GM23338 (cell line): ENCODE measurements around the gene OR11H7. TPM values are rescaled to one million over a fixed set of nuclear protein-coding genes. Genes with fewer than 3 reads are reported as not detected.
"Not testable (repeated sequence)": the region's sequence is repeated elsewhere in the genome, so short reads cannot be mapped to it uniquely, and the experiment has no call there.

Source experiments
- ATAC-seq: fragments of 200-7000 bp; cut with Tn5 transposase; 3 replicates; pipeline ENCODE4 v1.9.1; 2020
- DNase-seq: peaks from one replicate; pipeline ENCODE4 v3.0.0-alpha.2; 2015; ENCODE audit warnings: low spot score
- H2AFZ ChIP-seq: fragments of 200-600 bp; sonication (generic); 2 replicates; pipeline ENCODE4 v1.8.0; 2016; ENCODE audit warnings: antibody characterized with exemption, mild to moderate bottlenecking, moderate library complexity
- H3F3A ChIP-seq: fragments of 200-600 bp; sonication (generic); replicated peaks from 2 replicates; pipeline ENCODE4 v1.8.0; 2017; ENCODE audit warnings: antibody characterized with exemption, mixed run types, low read depth
- H3K27ac ChIP-seq: fragments of 200-600 bp; sonication (generic); 2 replicates; pipeline ENCODE4 v1.6.1; 2016; ENCODE audit warnings: low read depth
- H3K27me3 ChIP-seq: fragments of 200-600 bp; sonication (generic); 2 replicates; pipeline ENCODE4 v1.8.0; 2016; ENCODE audit warnings: mild to moderate bottlenecking, mixed run types, moderate library complexity; ENCODE audit not compliant: insufficient read depth
- H3K36me3 ChIP-seq: fragments of 200-600 bp; sonication (generic); 2 replicates; pipeline ENCODE4 v1.8.0; 2016; ENCODE audit warnings: mild to moderate bottlenecking; ENCODE audit not compliant: insufficient read depth
- H3K4me1 ChIP-seq: fragments of 200-600 bp; sonication (generic); 2 replicates; pipeline ENCODE4 v1.8.0; 2016; ENCODE audit warnings: mild to moderate bottlenecking, moderate library complexity; ENCODE audit not compliant: insufficient read depth
- H3K4me2 ChIP-seq: fragments of 200-600 bp; sonication (generic); 2 replicates; pipeline ENCODE4 v1.7.1; 2017; ENCODE audit warnings: mixed run types
- H3K4me3 ChIP-seq: fragments of 200-600 bp; sonication (generic); 2 replicates; pipeline ENCODE4 v1.6.1; 2016; ENCODE audit warnings: mixed run types
- H3K79me2 ChIP-seq: fragments of 200-600 bp; sonication (generic); replicated peaks from 2 replicates; pipeline ENCODE4 v1.8.0; 2017; ENCODE audit warnings: mild to moderate bottlenecking; ENCODE audit not compliant: insufficient read depth
- H3K9me2 ChIP-seq: fragments of 200-600 bp; sonication (generic); 2 replicates; pipeline ENCODE4 v1.8.0; 2017; ENCODE audit not compliant: insufficient read depth
- H4K20me1 ChIP-seq: fragments of 200-600 bp; sonication (generic); replicated peaks from 2 replicates; pipeline ENCODE4 v1.8.0; 2017; ENCODE audit warnings: mild to moderate bottlenecking; ENCODE audit not compliant: insufficient read depth
- H3K27ac Mint-ChIP-seq: 2 replicates; pipeline ENCODE4 v1.8.0; 2020; ENCODE audit warnings: inconsistent platforms, mild to moderate bottlenecking, moderate library complexity, mixed read lengths
- H3K27me3 Mint-ChIP-seq: 3 replicates; pipeline ENCODE4 v1.8.0; 2022; ENCODE audit warnings: low read depth, mild to moderate bottlenecking, moderate library complexity, mixed read lengths, inconsistent platforms; ENCODE audit not compliant: insufficient read depth, poor library complexity
- H3K36me3 Mint-ChIP-seq: 3 replicates; pipeline ENCODE4 v1.8.0; 2021; ENCODE audit warnings: low read depth, mild to moderate bottlenecking, inconsistent platforms, moderate library complexity, mixed read lengths
- H3K4me1 Mint-ChIP-seq: 3 replicates; pipeline ENCODE4 v1.8.0; 2020; ENCODE audit warnings: mild to moderate bottlenecking, inconsistent platforms, mixed read lengths
- H3K4me3 Mint-ChIP-seq: 3 replicates; pipeline ENCODE4 v1.8.0; 2021; ENCODE audit warnings: moderate library complexity, mild to moderate bottlenecking, inconsistent platforms, mixed read lengths
- H3K9me3 Mint-ChIP-seq: 3 replicates; pipeline ENCODE4 v1.8.0; 2020; ENCODE audit warnings: moderate library complexity, mild to moderate bottlenecking, inconsistent platforms, mixed read lengths
- EZH2 ChIP-seq: fragments of 200-600 bp; sonication (generic); IDR thresholded peaks from one replicate; pipeline ENCODE4 v1.8.0; 2017; ENCODE audit warnings: antibody characterized with exemption, mild to moderate bottlenecking, low read depth; ENCODE audit not compliant: unreplicated experiment
- JUNB ChIP-seq: IDR thresholded peaks from one replicate; pipeline ENCODE4 v1.6.1; 2016; ENCODE audit warnings: antibody characterized with exemption; ENCODE audit not compliant: unreplicated experiment
- POLR2AphosphoS5 ChIP-seq: IDR thresholded peaks from 2 replicates; pipeline ENCODE4 v1.6.1; 2016; ENCODE audit warnings: antibody characterized with exemption, low read depth
- STAT1 ChIP-seq: IDR thresholded peaks from one replicate; pipeline ENCODE4 v1.6.1; 2016; ENCODE audit warnings: antibody characterized with exemption; ENCODE audit not compliant: unreplicated experiment
- ZNF114 ChIP-seq: fragments of 250-450 bp; sonication (Bioruptor Pico); IDR thresholded peaks from 2 replicates; pipeline ENCODE4 v1.5.0; 2020; ENCODE audit warnings: mild to moderate bottlenecking, moderate library complexity
- ZNF331 ChIP-seq: fragments of 250-450 bp; sonication (Bioruptor Pico); IDR thresholded peaks from 2 replicates; pipeline ENCODE4 v1.5.0; 2020; ENCODE audit warnings: low read depth, mild to moderate bottlenecking, moderate library complexity
- polyA plus RNA-seq: library from polyadenylated mRNA; unstranded; fragments of >200 nt; fragmentation: Nextera tagmentation; extraction: Ambion mirVana; gene quantifications from 2 replicates; pipeline ENCODE4 v1.2.1, GENCODE V29; 2016
- total RNA-seq: library from RNA; depleted of rRNA; stranded (reverse); fragments of >200 nt; shearing (Covaris generic); gene quantifications from 2 replicates; pipeline ENCODE4 v1.2.3, GENCODE V29; 2014
- TF ChIP-seq, protein P1 (sequence below): IDR thresholded peaks from 2 replicates; pipeline ENCODE4 v1.6.1; 2016; ENCODE audit warnings: antibody characterized with exemption
- TF ChIP-seq, protein P2 (sequence below): fragments of 250-450 bp; sonication (Bioruptor Pico); IDR thresholded peaks from 2 replicates; pipeline ENCODE4 v1.5.0; 2020; ENCODE audit warnings: mild to moderate bottlenecking, moderate library complexity

The OR11H7 gene
- total and polyA plus RNA-seq, 2 experiments from 2014 or later = not detected

DNA sequence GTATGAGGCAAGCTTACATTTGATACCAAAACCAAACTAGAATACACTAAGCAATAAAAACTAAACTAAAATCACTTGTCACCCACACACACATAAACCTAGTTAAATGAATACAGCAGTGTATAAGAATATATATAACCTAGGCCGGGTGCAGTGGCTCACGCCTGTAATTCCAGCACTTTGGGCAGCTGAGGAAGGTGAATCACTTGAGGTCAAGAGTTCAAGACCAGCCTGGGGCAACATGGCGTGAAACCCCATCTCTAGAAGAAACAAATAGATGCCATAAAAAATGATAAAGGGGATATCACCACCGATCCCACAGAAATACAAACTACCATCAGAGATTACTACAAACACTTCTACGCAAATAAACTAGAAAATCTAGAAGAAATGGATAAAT is 35.6 kb downstream of the OR11H7 start:
- H3K27ac Mint-ChIP-seq, H2AFZ ChIP-seq, H4K20me1 ChIP-seq, H3F3A ChIP-seq, H3K36me3 ChIP-seq, H3K4me1 Mint-ChIP-seq, H3K27me3 Mint-ChIP-seq, H3K4me3 ChIP-seq, H3K79me2 ChIP-seq, H3K4me1 ChIP-seq, H3K27ac ChIP-seq, H3K4me3 Mint-ChIP-seq, H3K9me2 ChIP-seq, H3K4me2 ChIP-seq, H3K27me3 ChIP-seq, ATAC-seq, DNase-seq, H3K36me3 Mint-ChIP-seq: not testable (repeated sequence)
- peaks cover 53% of the 10 kb centered on the region for H3K9me3 Mint-ChIP-seq

DNA sequence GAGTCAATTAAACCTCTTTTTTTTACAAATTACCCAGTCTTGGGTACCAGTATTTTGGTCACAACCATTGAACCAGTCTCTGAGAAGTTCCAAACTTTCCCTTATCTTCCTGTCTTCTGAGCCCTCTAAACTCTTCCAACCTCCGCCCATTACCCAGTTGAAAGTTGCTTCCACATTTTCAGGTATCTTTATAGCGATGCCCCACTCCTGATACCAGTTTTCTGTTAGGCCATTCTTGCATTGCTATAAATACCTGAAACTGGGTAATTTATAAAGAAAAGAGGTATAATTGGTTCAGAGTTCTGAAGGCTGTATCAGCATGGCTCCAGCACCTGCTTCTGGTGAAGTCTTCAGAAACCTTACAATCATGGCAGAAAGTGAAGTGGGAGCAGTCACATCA is 45.3 kb downstream of the OR11H7 start:
- peaks cover 20% of the 10 kb centered on the region; the same call in 1 of the 2 replicates for H3K9me2 ChIP-seq
- ATAC-seq = no peak
- H4K20me1 ChIP-seq = no peaks in the 10 kb centered on the region
- DNase-seq = no peak
- peaks cover 81% of the 10 kb centered on the region for H3K9me3 Mint-ChIP-seq
- no peak overlapping the region for H3K4me2 ChIP-seq
- H2AFZ ChIP-seq = no peak overlapping the region
- no peaks in the 10 kb centered on the region for H3F3A ChIP-seq
- H3K4me1 ChIP-seq = no peaks in the 10 kb centered on the region
- H3K36me3 ChIP-seq = peaks cover 8% of the 10 kb centered on the region; the same call in 1 of the 2 replicates
- H3K79me2 ChIP-seq = no peaks in the 10 kb centered on the region
- 0 out of 3 replicates have a peak, but pooled peaks cover 3% of the 10 kb centered on the region for H3K4me1 Mint-ChIP-seq
- no peaks in the 10 kb centered on the region for H3K27me3 ChIP-seq
- TF ChIP-seq ZNF114 (CRISPR knock-in tag) (no peak), POLR2AphosphoS5 (no peak), JUNB (no peak)
- TF ChIP-seq, protein P1, sequence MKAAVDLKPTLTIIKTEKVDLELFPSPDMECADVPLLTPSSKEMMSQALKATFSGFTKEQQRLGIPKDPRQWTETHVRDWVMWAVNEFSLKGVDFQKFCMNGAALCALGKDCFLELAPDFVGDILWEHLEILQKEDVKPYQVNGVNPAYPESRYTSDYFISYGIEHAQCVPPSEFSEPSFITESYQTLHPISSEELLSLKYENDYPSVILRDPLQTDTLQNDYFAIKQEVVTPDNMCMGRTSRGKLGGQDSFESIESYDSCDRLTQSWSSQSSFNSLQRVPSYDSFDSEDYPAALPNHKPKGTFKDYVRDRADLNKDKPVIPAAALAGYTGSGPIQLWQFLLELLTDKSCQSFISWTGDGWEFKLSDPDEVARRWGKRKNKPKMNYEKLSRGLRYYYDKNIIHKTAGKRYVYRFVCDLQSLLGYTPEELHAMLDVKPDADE = no peak
- no peak overlapping the region for H3K27ac Mint-ChIP-seq
- no peak overlapping the region for H3K27ac ChIP-seq
- no peak overlapping the region for H3K4me3 Mint-ChIP-seq
- no peak overlapping the region for H3K4me3 ChIP-seq
- H3K27me3 Mint-ChIP-seq = peaks cover 7% of the 10 kb centered on the region
- H3K36me3 Mint-ChIP-seq = peaks cover 52% of the 10 kb centered on the region

DNA sequence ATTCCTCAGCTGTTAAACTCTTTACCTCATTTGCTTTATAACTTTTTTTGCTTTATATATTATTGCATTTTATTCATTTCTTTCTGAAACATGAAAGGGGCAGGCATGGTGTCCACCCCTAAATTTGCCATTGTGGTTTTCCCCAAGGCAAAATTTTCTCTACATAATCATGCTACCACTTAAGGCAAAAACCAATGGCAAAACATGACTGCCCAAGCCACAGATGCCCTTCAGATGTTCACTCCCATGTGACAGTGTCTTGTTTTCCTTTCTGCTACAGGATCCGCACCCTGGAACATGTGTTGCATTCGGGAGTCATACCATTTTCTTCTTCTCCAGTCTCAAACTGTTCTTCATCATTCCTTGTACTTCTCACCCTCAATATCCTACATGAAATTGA is 48.6 kb downstream of the OR11H7 start:
- Mint-ChIP-seq H3K36me3 (peaks cover 74% of the 10 kb centered on the region), H3K27me3 (peaks cover 10% of the 10 kb centered on the region), H3K27ac (no peak overlapping the region), H3K4me1 (no peaks in the 10 kb centered on the region), H3K9me3 (peaks cover 82% of the 10 kb centered on the region), H3K4me3 (no peak overlapping the region)
- Histone ChIP-seq H3K27me3 (no peaks in the 10 kb centered on the region), H3K4me1 (no peaks in the 10 kb centered on the region), H4K20me1 (no peaks in the 10 kb centered on the region), H3K4me2 (no peak overlapping the region), H3F3A (no peaks in the 10 kb centered on the region), H3K36me3 (peaks cover 8% of the 10 kb centered on the region; the same call in 1 of the 2 replicates), H3K27ac (no peak overlapping the region), H2AFZ (no peak overlapping the region), H3K9me2 (0 out of 2 replicates have a peak, but pooled peaks cover 6% of the 10 kb centered on the region), H3K79me2 (no peaks in the 10 kb centered on the region), H3K4me3 (no peak overlapping the region)
- no peak for DNase-seq
- no peak for ATAC-seq
- TF ChIP-seq JUNB (no peak), STAT1 (no peak), ZNF331 (CRISPR knock-in tag) (no peak), POLR2AphosphoS5 (no peak), EZH2 (no peak), ZNF114 (CRISPR knock-in tag) (no peak)
- TF ChIP-seq, protein P1 = no peak
- TF ChIP-seq, protein P2, sequence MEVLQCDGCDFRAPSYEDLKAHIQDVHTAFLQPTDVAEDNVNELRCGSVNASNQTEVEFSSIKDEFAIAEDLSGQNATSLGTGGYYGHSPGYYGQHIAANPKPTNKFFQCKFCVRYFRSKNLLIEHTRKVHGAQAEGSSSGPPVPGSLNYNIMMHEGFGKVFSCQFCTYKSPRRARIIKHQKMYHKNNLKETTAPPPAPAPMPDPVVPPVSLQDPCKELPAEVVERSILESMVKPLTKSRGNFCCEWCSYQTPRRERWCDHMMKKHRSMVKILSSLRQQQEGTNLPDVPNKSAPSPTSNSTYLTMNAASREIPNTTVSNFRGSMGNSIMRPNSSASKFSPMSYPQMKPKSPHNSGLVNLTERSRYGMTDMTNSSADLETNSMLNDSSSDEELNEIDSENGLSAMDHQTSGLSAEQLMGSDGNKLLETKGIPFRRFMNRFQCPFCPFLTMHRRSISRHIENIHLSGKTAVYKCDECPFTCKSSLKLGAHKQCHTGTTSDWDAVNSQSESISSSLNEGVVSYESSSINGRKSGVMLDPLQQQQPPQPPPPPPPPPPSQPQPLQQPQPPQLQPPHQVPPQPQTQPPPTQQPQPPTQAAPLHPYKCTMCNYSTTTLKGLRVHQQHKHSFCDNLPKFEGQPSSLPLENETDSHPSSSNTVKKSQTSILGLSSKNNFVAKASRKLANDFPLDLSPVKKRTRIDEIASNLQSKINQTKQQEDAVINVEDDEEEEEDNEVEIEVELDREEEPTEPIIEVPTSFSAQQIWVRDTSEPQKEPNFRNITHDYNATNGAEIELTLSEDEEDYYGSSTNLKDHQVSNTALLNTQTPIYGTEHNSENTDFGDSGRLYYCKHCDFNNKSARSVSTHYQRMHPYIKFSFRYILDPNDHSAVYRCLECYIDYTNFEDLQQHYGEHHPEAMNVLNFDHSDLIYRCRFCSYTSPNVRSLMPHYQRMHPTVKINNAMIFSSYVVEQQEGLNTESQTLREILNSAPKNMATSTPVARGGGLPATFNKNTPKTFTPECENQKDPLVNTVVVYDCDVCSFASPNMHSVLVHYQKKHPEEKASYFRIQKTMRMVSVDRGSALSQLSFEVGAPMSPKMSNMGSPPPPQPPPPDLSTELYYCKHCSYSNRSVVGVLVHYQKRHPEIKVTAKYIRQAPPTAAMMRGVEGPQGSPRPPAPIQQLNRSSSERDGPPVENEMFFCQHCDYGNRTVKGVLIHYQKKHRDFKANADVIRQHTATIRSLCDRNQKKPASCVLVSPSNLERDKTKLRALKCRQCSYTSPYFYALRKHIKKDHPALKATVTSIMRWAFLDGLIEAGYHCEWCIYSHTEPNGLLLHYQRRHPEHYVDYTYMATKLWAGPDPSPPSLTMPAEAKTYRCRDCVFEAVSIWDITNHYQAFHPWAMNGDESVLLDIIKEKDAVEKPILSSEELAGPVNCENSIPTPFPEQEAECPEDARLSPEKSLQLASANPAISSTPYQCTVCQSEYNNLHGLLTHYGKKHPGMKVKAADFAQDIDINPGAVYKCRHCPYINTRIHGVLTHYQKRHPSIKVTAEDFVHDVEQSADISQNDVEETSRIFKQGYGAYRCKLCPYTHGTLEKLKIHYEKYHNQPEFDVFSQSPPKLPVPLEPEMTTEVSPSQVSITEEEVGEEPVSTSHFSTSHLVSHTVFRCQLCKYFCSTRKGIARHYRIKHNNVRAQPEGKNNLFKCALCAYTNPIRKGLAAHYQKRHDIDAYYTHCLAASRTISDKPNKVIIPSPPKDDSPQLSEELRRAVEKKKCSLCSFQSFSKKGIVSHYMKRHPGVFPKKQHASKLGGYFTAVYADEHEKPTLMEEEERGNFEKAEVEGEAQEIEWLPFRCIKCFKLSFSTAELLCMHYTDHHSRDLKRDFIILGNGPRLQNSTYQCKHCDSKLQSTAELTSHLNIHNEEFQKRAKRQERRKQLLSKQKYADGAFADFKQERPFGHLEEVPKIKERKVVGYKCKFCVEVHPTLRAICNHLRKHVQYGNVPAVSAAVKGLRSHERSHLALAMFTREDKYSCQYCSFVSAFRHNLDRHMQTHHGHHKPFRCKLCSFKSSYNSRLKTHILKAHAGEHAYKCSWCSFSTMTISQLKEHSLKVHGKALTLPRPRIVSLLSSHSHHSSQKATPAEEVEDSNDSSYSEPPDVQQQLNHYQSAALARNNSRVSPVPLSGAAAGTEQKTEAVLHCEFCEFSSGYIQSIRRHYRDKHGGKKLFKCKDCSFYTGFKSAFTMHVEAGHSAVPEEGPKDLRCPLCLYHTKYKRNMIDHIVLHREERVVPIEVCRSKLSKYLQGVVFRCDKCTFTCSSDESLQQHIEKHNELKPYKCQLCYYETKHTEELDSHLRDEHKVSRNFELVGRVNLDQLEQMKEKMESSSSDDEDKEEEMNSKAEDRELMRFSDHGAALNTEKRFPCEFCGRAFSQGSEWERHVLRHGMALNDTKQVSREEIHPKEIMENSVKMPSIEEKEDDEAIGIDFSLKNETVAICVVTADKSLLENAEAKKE = no peak
